ENCODE data around the gene IDS.

Gene IDS

GRCh38 chrX:149456476-149457245 lies 48.4 kb downstream of the IDS start:
- no peak for DNase-seq (ENCODE audit: low read depth)

DNA sequence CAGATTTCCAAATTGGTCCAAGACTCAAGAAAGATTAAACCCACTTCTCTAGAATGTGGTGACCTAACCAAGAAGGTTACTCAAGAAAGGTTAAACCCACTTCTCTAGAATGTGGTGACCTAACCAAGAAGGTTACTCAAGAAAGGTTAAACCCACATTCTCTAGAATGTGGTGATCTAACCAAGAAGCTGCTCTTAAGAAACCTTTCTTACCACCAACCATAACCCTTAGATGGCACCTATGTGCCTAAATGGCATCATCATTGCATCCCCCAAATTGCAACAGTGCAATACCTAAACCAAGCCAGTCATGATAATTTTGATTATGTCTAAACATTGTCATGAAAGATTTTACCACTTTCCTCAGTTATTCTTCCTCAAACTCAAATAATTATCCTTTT lies 49.2 kb downstream of the IDS start:
- no peak for DNase-seq (ENCODE audit: low read depth)

DNA sequence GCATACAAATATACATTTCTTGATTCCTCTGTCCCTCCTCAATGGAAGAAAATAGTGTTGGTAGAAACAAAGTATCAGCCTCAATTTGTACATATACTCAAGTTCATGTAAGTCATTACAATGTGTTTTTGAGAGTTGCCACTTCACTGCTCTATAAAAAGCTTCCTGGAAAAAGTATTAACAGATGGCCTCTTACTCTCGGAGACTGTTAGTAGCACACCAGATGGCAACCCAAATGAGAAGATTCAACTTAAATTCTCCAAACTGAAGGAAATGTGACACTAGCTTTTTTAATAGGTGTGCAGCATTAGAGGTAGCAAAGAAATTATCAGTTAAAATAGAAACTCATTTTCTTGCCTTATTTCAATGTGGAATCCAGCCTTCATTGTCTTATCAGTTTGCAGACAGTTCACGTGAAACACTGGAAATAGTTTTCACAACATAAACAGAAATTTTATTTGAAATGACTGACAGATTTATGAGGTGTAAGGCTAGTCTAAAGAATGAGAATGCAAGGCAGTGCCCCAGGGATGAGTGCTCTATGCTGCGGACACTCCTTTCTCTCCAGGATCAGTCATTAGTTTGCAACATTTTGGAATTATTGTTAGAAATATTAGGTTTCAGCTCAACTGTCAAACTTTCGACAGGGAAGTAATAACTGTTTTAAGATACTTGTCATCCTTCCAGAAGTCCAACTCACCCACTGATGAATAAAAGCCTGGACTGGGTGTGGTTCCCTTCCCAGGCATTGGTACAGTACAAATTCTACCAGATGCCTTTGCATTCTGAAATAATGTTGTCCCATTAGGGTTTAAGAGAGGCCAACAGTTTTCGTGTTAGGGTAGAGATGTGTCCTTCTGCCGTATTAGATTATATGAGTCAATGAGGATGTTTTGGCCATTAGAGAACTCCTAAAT lies 50.9 kb downstream of the IDS start:
- no peak for DNase-seq (ENCODE audit: low read depth)

DNA sequence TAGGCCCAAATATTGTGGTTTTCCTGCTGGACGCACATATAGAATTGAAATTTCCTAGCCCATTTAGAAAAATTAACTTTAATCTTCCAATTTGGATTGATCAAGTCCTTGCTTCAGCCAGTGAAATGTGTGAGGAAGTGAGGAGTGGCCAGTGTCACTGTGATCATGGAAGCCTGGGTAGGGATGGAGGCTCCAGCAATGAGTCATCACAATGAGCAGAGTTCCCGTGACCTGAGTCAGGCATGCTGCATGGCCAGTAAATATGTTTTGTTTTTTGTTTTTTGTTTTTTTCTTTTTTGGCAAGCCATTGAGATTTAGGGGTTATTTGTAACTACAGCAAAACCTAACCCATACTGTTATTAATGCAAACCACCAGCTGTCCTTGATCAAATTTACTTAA lies 52.1 kb downstream of the IDS start:
- peak; percentile 3 for DNase-seq (ENCODE audit: low read depth)

- no peak for DNase-seq (ENCODE audit: low read depth)
These were observed 71.7 kb downstream of the IDS start for GRCh38 chrX:149433451-149433850.

- no peak for DNase-seq (ENCODE audit: low read depth)
These were observed 72.1 kb downstream of the IDS start for GRCh38 chrX:149433051-149433450.
